Mesendoderm (in vitro differentiated cells): ENCODE data around the gene KCNH4.

Source experiments
- DNase-seq: peaks from one replicate; pipeline ENCODE4 v3.0.0; 2013
- H2AK5ac ChIP-seq: 2 replicates; pipeline ENCODE4 v1.6.1; 2013; ENCODE audit warnings: low read length, inconsistent platforms
- H2BK120ac ChIP-seq: 2 replicates; pipeline ENCODE4 v1.6.1; 2013; ENCODE audit warnings: low read depth, mild to moderate bottlenecking, low read length, moderate library complexity, mixed read lengths
- H2BK15ac ChIP-seq: replicated peaks from 2 replicates; pipeline ENCODE4 v1.6.1; 2013; ENCODE audit warnings: low read depth, mild to moderate bottlenecking, moderate library complexity
- H2BK5ac ChIP-seq: 2 replicates; pipeline ENCODE4 v1.6.1; 2013; ENCODE audit warnings: low read length, inconsistent platforms
- H3K18ac ChIP-seq: 2 replicates; pipeline ENCODE4 v1.6.1; 2013; ENCODE audit warnings: mild to moderate bottlenecking, low read length, mixed read lengths
- H3K23ac ChIP-seq: one replicate; pipeline ENCODE4 v1.6.1; 2013; ENCODE audit warnings: low read length
- H3K27ac ChIP-seq: 2 replicates; pipeline ENCODE4 v1.5.1; 2013; ENCODE audit warnings: low read depth, mild to moderate bottlenecking, inconsistent platforms, low read length, moderate library complexity
- H3K27me3 ChIP-seq: 2 replicates; pipeline ENCODE4 v1.6.1; 2013; ENCODE audit warnings: low read length, control low read depth, mild to moderate bottlenecking, inconsistent platforms; ENCODE audit not compliant: insufficient read depth, poor library complexity
- H3K36me3 ChIP-seq: 2 replicates; pipeline ENCODE4 v1.6.1; 2013; ENCODE audit warnings: low read length, inconsistent platforms; ENCODE audit not compliant: control insufficient read depth, insufficient read depth
- H3K4ac ChIP-seq: one replicate; pipeline ENCODE4 v1.6.1; 2013; ENCODE audit warnings: low read depth, mild to moderate bottlenecking, low read length, moderate library complexity
- H3K4me1 ChIP-seq: 2 replicates; pipeline ENCODE4 v1.6.1; 2013; ENCODE audit warnings: low read depth, low read length, inconsistent platforms; ENCODE audit not compliant: control insufficient read depth
- H3K4me2 ChIP-seq: 2 replicates; pipeline ENCODE4 v1.6.1; 2013; ENCODE audit warnings: low read length
- H3K4me3 ChIP-seq: 2 replicates; pipeline ENCODE4 v1.5.1; 2013; ENCODE audit warnings: mild to moderate bottlenecking, low read length
- H3K56ac ChIP-seq: one replicate; pipeline ENCODE4 v1.6.1; 2013; ENCODE audit warnings: low read length
- H3K79me1 ChIP-seq: 2 replicates; pipeline ENCODE4 v1.6.1; 2013; ENCODE audit warnings: low read length, inconsistent platforms
- H3K79me2 ChIP-seq: 2 replicates; pipeline ENCODE4 v1.6.1; 2013; ENCODE audit warnings: mild to moderate bottlenecking, low read length; ENCODE audit not compliant: control insufficient read depth, insufficient read depth
- H3K9ac ChIP-seq: 2 replicates; pipeline ENCODE4 v1.6.1; 2013; ENCODE audit warnings: low read length, inconsistent platforms
- H4K5ac ChIP-seq: one replicate; pipeline ENCODE4 v1.6.1; 2013; ENCODE audit warnings: low read length
- H4K8ac ChIP-seq: one replicate; pipeline ENCODE4 v1.6.1; 2013; ENCODE audit warnings: low read depth, mild to moderate bottlenecking, control low read depth, low read length, moderate library complexity
- WGBS: extraction: QIAGEN DNeasy Blood & Tissue Kit; methylation state at CpG from one replicate; pipeline ENCODE4 v1.1.7; 2013; ENCODE audit warnings: low lambda C conversion rate, missing lambda C conversion rate; ENCODE audit not compliant: insufficient coverage; ENCODE audit errors: extremely low coverage; 5-methylcytosine and 5-hydroxymethylcytosine counted together

KCNH4 gene

DNA sequence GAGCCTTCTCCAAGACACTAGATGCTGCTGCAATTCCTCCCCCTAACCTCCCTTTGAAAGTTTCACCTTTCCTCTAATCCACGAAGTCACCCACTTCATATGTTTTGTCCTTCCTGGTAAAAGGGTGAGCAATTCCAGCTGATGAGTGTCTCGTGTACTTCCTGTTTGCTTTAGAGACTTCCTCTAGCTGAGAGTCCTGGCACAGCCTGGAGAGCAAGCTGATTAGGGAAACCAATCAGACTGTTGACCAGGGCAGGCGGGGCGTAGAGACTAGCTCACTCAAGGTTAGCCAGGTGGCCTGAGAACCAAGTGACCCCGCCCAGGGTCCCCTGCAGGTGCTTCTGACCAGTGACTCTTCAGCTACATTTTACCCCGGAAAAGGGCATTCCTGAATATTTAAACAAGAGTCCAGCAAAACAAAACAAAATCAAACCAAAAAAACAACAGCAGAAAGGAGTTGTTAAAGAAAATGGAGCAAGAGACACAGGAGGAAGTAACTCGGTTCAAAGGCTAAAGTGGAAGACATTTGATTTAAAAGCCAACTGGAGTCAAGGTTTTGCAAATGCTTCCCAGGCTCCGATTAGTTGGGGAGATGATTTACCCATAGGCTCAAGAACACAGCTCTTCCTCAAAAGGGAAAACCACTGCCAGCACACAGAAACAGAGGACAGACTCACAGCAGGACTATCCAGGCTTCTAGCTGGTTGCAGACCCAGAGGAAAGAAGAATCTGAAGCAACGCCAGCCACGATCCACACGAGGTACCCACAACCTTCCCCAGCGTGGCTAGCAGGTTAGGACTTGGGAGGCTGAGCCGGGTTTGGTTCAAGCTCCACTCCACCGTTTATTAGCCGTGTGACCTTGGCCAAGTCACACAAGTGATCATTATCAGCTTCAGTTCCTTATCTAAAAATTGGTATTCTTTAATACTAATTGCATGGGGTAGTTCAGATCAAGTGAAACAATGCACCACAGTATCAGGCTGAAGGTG, 45.0 kb downstream of the KCNH4 start:
- Histone ChIP-seq H3K27ac (no peak overlapping the region), H3K18ac (no peak overlapping the region), H4K5ac (no peak overlapping the region), H2AK5ac (no peak overlapping the region), H3K79me2 (peaks cover 28% of the 10 kb centered on the region), H3K36me3 (no peaks in the 10 kb centered on the region), H3K4me3 (no peak overlapping the region), H4K8ac (no peak overlapping the region), H3K56ac (no peak overlapping the region), H3K4me1 (peaks cover 6% of the 10 kb centered on the region), H3K27me3 (no peaks in the 10 kb centered on the region), H3K9ac (no peak overlapping the region), H2BK15ac (no peak overlapping the region), H2BK120ac (no peak overlapping the region), H3K4me2 (no peak overlapping the region), H3K23ac (no peak overlapping the region), H3K79me1 (peaks cover 38% of the 10 kb centered on the region), H2BK5ac (no peak overlapping the region), H3K4ac (no peak overlapping the region)
- DNase-seq: peak; percentile 74
- no CpG with 5 or more reads among the region's 15 CpGs for WGBS

DNA sequence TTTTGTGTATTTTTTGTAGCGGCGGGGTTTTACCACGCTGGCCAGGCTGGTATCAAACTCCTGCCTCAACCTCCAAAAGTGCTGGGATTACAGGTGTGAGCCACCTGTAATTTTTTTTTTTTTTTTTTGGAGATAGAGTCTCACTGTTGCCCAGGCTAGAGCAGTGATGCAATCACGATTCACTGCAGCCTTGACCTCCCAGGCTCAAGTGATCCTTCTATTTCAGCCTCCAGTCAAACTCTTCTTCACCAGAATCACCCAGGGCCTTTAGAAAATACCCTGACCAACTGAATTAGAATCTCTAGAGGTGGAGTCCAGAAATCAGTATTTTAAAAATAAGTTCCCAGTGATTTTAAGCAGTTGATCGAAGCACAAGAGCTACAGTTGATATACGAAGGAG, 45.8 kb downstream of the KCNH4 start:
- no peak overlapping the region for H3K27ac ChIP-seq

DNA sequence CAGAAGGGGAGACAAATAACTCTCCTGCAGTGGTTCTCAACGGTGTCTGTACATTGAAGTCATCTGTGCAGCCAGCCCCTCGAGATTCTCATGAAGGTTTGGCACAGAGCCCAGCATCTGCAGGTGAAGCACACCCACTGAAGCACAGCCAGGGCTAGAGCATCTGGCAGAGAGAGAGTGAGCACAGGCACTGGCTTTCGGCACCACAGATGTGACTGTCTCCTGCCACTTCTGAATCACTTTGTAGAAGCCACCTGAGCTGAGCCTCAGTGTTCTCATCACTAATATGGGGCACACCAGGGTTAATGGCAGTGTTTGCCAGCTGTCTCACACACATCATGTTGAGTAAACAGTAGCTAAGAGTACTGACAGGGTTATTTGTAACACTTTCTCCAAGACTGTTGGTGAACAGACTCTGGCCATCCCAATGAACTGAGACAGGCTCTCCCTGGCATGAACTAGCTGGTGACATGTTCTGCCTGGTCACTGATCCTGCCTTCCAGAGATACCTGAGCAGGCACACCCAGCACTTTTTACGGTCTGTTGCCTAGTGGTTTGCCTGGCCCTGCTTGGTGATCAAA, 47.4 kb downstream of the KCNH4 start:
- H3K79me2 ChIP-seq: peaks cover 19% of the 10 kb centered on the region
- H3K4me2 ChIP-seq: no peak overlapping the region
- H2BK15ac ChIP-seq: no peak overlapping the region
- H4K5ac ChIP-seq: no peak overlapping the region
- no peak overlapping the region for H3K4me3 ChIP-seq
- no peak overlapping the region for H3K4ac ChIP-seq
- H2BK120ac ChIP-seq: no peak overlapping the region
- no peak overlapping the region for H2BK5ac ChIP-seq
- H3K79me1 ChIP-seq: peaks cover 27% of the 10 kb centered on the region
- H3K36me3 ChIP-seq: peaks cover 7% of the 10 kb centered on the region
- WGBS: no CpG with 5 or more reads among the region's 4 CpGs
- H3K9ac ChIP-seq: no peak overlapping the region
- H3K4me1 ChIP-seq: peaks cover 6% of the 10 kb centered on the region
- H3K27me3 ChIP-seq: no peaks in the 10 kb centered on the region
- H3K56ac ChIP-seq: no peak overlapping the region
- DNase-seq: no peak
- H2AK5ac ChIP-seq: no peak overlapping the region
- no peak overlapping the region for H4K8ac ChIP-seq
- H3K27ac ChIP-seq: no peak overlapping the region
- H3K18ac ChIP-seq: no peak overlapping the region
- no peak overlapping the region for H3K23ac ChIP-seq

More for the DNA sequence above, 45.8 kb downstream of the KCNH4 start:
- Histone ChIP-seq H3K4me3 (no peak overlapping the region), H3K18ac (no peak overlapping the region), H2AK5ac (no peak overlapping the region), H3K4me1 (peaks cover 6% of the 10 kb centered on the region), H2BK5ac (no peak overlapping the region), H2BK120ac (no peak overlapping the region), H3K9ac (no peak overlapping the region), H3K4me2 (no peak overlapping the region), H3K36me3 (no peaks in the 10 kb centered on the region), H4K8ac (no peak overlapping the region), H4K5ac (no peak overlapping the region), H3K27me3 (no peaks in the 10 kb centered on the region), H2BK15ac (no peak overlapping the region), H3K56ac (no peak overlapping the region), H3K23ac (no peak overlapping the region), H3K79me2 (peaks cover 28% of the 10 kb centered on the region), H3K4ac (no peak overlapping the region), H3K79me1 (peaks cover 38% of the 10 kb centered on the region)
- WGBS: no CpG with 5 or more reads among the region's 6 CpGs
- DNase-seq: no peak

DNA sequence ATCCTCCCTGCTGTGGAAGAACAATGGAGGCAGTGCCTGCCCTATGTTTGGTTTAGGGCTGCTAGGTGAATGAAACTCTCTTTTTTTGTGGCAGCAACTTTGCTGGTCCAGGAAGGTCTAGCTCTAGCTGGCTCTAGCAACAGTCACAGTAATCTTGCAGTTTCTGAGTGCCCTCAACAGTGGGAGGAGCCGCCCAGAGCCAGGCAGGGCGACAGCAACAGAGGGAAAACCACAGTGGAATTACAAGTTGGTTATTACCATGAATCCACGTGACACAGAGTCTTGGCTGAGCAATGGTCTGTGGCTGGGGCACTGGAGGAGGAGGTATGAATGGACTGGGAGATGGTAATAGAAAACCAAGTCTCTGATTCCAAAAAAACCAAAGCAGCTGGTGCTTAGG, 48.0 kb downstream of the KCNH4 start:
- Histone ChIP-seq H3K56ac (no peak overlapping the region), H3K4ac (no peak overlapping the region), H2BK5ac (no peak overlapping the region), H3K4me3 (no peak overlapping the region), H4K5ac (no peak overlapping the region), H3K79me2 (peaks cover 14% of the 10 kb centered on the region), H3K18ac (no peak overlapping the region), H2BK120ac (no peak overlapping the region), H3K79me1 (peaks cover 24% of the 10 kb centered on the region), H2BK15ac (no peak overlapping the region), H3K27me3 (no peaks in the 10 kb centered on the region), H3K4me2 (no peak overlapping the region), H3K36me3 (peaks cover 11% of the 10 kb centered on the region), H3K9ac (no peak overlapping the region), H2AK5ac (no peak overlapping the region), H4K8ac (no peak overlapping the region), H3K27ac (no peak overlapping the region), H3K4me1 (peaks cover 6% of the 10 kb centered on the region), H3K23ac (no peak overlapping the region)
- WGBS: no CpG with 5 or more reads among the region's 3 CpGs
- no peak for DNase-seq

DNA sequence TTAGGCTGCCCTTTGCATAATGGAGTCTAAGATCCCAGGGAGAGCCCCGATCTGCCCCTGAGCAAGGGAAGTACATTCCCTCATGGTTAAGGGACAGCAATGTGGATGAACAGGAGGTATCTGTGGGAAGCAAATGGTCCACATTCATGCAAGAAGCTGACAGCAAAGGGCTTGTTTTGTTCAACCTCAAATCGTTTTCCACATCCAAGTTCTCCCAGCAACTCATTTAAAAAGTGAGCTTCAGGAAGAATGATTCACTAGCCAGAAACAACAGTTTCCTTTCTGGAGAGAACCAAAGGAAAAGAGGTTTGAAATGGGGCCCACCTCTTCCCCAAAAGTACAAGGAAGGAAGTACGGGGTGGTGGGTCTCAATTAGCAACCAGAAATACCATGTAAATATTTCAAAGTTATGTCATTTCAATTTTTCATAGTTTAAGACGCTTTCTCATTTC, 48.9 kb downstream of the KCNH4 start:
- Histone ChIP-seq H4K8ac (no peak overlapping the region), H4K5ac (no peak overlapping the region), H3K56ac (no peak overlapping the region), H3K23ac (no peak overlapping the region), H3K9ac (no peak overlapping the region), H3K4me1 (peaks cover 6% of the 10 kb centered on the region), H2BK120ac (no peak overlapping the region), H3K36me3 (peaks cover 11% of the 10 kb centered on the region), H3K4me3 (no peak overlapping the region), H3K79me2 (peaks cover 14% of the 10 kb centered on the region), H2AK5ac (no peak overlapping the region), H2BK15ac (no peak overlapping the region), H3K18ac (no peak overlapping the region), H3K79me1 (peaks cover 24% of the 10 kb centered on the region), H3K4ac (no peak overlapping the region), H3K4me2 (no peak overlapping the region), H2BK5ac (no peak overlapping the region), H3K27ac (no peak overlapping the region), H3K27me3 (no peaks in the 10 kb centered on the region)
- DNase-seq: no peak
- no CpG with 5 or more reads among the region's 4 CpGs for WGBS
